ENCODE results near the gene DNASE1L3. TPM values are rescaled to one million over a fixed set of nuclear protein-coding genes. Genes with fewer than 3 reads are reported as not detected.
A peak's percentile ranks its signal among the peaks of the same experiment; 100 is the strongest.

DNASE1L3 gene
- total RNA-seq, 2 experiments from 2014 or later = not detected

- Mint-ChIP-seq H3K4me1 (peaks cover 11% of the 10 kb centered on the region), H3K27ac (no peak overlapping the region), H3K27me3 (peaks cover 17% of the 10 kb centered on the region), H3K9me3 (no peaks in the 10 kb centered on the region), H3K36me3 (no peaks in the 10 kb centered on the region), H3K4me3 (no peak overlapping the region)
- DNase-seq = no peak
Measured at GRCh38 chr3:58180099-58180880, 30.5 kb downstream of the DNASE1L3 start.

DNA sequence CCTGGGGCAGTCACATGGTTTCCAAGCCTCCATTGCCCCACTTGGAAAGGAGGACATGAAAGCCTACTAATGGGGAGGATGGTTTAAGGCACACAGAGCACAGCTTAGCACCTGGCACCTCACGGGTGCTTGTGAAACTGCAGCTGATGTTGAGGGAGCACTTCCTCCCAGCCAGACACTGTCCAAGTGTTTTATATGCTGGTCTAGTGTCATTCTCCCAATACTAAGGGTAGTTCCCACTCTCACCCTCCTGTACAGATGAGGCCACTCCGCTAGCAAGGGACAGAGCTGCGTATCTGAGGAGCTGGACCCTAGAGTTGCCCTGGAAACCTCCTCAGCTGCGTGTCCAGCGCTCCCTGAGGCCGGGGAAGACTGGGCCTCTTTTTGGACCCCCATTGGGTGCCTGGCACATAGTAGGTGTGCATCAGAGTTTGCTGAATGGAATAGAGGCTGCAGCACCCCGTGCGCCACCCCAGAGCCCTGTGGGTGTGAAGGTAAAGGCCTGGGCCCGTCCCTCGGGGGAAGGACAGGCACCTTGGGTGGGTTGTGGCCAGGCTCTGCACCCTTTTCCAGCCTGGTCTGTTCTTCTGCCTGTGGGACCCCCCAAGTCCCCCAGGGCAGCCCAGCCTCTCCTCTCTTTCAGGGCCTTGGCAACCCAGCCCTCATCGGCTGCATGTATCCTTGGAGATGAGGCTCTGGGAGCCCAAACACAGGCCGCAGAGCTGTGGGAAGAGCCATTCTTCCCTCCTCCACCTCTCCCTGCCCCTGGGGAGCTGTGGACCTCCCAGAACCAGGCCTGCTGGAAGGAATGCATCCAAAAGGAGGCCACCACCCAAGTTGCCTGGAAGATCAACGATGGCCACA, 31.3 kb downstream of the DNASE1L3 start:
- H3K4me1 Mint-ChIP-seq = peaks cover 11% of the 10 kb centered on the region
- no peak for DNase-seq
- no peak overlapping the region for H3K4me3 Mint-ChIP-seq
- H3K9me3 Mint-ChIP-seq = no peaks in the 10 kb centered on the region
- H3K27ac Mint-ChIP-seq = no peak overlapping the region
- H3K36me3 Mint-ChIP-seq = no peaks in the 10 kb centered on the region
- H3K27me3 Mint-ChIP-seq = peaks cover 17% of the 10 kb centered on the region

DNA sequence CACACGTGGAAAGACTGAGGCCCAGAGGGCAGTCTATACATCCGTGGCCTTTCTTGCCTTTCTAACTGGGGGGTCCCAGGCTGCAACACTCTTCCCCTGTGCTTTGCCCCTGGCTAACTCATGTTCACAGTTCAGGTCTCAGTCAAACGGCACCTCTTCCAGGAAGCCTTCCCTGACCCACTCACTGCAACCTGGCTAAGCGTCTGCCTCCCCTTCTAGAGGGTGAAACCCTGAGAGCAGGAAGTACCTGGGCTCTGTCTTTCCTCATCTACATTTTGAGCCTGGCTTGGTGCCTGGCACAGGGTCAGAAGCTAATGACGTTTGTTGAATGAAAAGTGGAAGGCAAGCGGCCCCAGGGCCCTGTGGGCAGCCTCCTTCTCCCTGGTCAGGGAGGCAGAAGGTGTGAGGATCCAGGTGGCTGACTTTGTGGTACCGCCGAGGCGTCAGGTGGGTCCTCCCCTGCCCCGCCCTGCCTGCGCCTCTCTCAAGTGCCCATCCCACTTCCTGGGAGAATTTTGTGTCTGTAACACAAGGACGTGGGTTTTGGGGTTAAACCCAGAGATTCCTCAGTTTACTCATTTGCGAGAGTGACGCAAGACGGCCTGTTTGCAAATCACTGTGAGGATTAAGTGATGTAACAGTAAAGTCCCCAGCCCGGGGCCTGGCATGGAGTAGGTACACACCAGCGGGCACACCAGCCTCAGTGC, 32.1 kb downstream of the DNASE1L3 start:
- Mint-ChIP-seq H3K36me3 (no peaks in the 10 kb centered on the region), H3K27me3 (peaks cover 17% of the 10 kb centered on the region), H3K27ac (no peak overlapping the region), H3K9me3 (no peaks in the 10 kb centered on the region), H3K4me1 (peaks cover 11% of the 10 kb centered on the region), H3K4me3 (no peak overlapping the region)
- no peak for DNase-seq

- Mint-ChIP-seq H3K36me3 (no peaks in the 10 kb centered on the region), H3K9me3 (no peaks in the 10 kb centered on the region)
Measured at GRCh38 chr3:58177747-58178527, 32.8 kb downstream of the DNASE1L3 start.

GRCh38 chr3:58176827-58177489, 33.8 kb downstream of the DNASE1L3 start:
- Mint-ChIP-seq H3K9me3 (no peaks in the 10 kb centered on the region), H3K27ac (no peak overlapping the region), H3K36me3 (no peaks in the 10 kb centered on the region), H3K4me3 (peak overlapping the region; percentile 2), H3K27me3 (peaks cover 17% of the 10 kb centered on the region), H3K4me1 (peaks cover 11% of the 10 kb centered on the region)
- DNase-seq = peak; percentile 12

More at GRCh38 chr3:58177747-58178527, 32.8 kb downstream of the DNASE1L3 start:
- peaks cover 17% of the 10 kb centered on the region for H3K27me3 Mint-ChIP-seq
- H3K4me3 Mint-ChIP-seq = peak overlapping the region; percentile 50
- peaks cover 11% of the 10 kb centered on the region for H3K4me1 Mint-ChIP-seq
- H3K27ac Mint-ChIP-seq = no peak overlapping the region
- DNase-seq = peak; percentile 87

- H3K36me3 Mint-ChIP-seq = no peaks in the 10 kb centered on the region
- no peaks in the 10 kb centered on the region for H3K9me3 Mint-ChIP-seq
- H3K4me1 Mint-ChIP-seq = peaks cover 11% of the 10 kb centered on the region
- H3K27me3 Mint-ChIP-seq = peaks cover 17% of the 10 kb centered on the region
- no peak overlapping the region for H3K4me3 Mint-ChIP-seq
- no peak for DNase-seq
- H3K27ac Mint-ChIP-seq = no peak overlapping the region
Measured at GRCh38 chr3:58176185-58176530, 34.6 kb downstream of the DNASE1L3 start.

- peaks cover 17% of the 10 kb centered on the region for H3K27me3 Mint-ChIP-seq
- H3K9me3 Mint-ChIP-seq = no peaks in the 10 kb centered on the region
- peaks cover 11% of the 10 kb centered on the region for H3K4me1 Mint-ChIP-seq
- DNase-seq = no peak
- no peaks in the 10 kb centered on the region for H3K36me3 Mint-ChIP-seq
- H3K27ac Mint-ChIP-seq = no peak overlapping the region
- H3K4me3 Mint-ChIP-seq = no peak overlapping the region
Measured at GRCh38 chr3:58175437-58176184, 35.2 kb downstream of the DNASE1L3 start.

DNA sequence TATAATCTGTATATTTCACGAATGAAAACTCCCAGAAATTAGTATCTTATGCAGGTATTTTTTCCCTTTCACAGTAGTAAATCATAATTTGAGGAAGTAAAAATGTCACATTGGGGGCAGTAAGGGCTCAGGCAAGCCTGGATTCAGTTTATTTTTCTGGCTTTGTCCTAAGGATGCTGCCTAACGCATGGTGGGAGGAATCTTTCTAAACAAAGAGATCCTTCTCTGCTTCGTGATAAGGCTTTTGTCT, 35.7 kb downstream of the DNASE1L3 start:
- Mint-ChIP-seq H3K4me1 (peaks cover 11% of the 10 kb centered on the region), H3K4me3 (no peak overlapping the region), H3K27me3 (peaks cover 17% of the 10 kb centered on the region), H3K36me3 (no peaks in the 10 kb centered on the region), H3K27ac (no peak overlapping the region), H3K9me3 (no peaks in the 10 kb centered on the region)
- DNase-seq = no peak

GRCh38 chr3:58173669-58174398, 36.9 kb downstream of the DNASE1L3 start:
- Mint-ChIP-seq H3K9me3 (no peaks in the 10 kb centered on the region), H3K36me3 (no peaks in the 10 kb centered on the region), H3K27me3 (peaks cover 17% of the 10 kb centered on the region), H3K27ac (no peak overlapping the region), H3K4me1 (peaks cover 8% of the 10 kb centered on the region), H3K4me3 (no peak overlapping the region)
- peak; percentile 36 for DNase-seq

DNA sequence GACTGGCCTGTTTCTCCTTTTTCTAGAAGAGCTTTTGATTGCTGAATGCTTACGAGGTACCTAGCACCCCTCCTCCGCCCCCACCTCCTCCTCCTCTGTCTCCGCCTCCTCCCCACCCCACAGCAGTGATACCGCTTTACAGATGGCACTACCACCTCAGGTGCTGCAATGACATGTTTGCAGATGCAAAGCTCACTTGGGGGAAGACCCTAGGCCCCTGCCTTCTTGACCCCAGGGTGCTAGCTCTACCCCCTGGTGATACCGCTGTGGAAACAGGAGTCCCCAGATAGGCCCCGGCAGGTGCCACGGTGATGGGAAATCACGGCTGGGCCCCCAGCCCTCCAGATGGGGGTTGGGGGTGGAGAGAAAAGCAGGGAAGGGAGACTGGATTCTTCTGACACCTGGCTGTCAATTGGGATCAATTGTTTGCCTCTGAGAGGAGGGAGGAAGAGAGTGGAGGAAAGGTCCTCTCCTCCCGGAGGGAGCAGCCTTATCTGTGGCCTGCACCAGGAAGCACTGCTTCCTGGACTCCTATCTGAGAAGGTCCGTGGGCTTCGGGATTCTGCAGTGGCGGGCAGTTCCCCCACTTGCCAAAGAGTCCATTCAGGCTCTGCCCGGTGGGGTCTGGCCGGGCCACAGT, 37.6 kb downstream of the DNASE1L3 start:
- Mint-ChIP-seq H3K27ac (no peak overlapping the region), H3K4me1 (peaks cover 3% of the 10 kb centered on the region), H3K27me3 (peaks cover 17% of the 10 kb centered on the region), H3K36me3 (no peaks in the 10 kb centered on the region), H3K9me3 (no peaks in the 10 kb centered on the region), H3K4me3 (no peak overlapping the region)
- no peak for DNase-seq

DNA sequence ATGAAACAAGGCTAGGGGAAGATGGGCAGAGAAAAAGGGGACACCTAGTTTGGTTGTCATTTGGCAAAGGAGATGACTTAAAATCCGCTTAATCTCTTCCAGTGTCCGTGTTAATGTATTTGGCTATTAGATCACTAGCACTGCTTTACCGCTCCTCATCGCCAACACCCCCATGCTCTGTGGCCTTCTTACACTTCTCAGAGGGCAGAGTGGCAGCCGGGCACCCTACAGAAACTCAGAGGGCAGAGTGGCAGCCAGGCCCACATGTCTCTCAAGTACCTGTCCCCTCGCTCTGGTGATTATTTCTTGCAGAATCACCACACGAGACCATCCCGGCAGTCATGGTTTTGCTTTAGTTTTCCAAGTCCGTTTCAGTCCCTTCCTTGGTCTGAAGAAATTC, 39.6 kb downstream of the DNASE1L3 start:
- Mint-ChIP-seq H3K4me1 (no peaks in the 10 kb centered on the region), H3K9me3 (no peaks in the 10 kb centered on the region), H3K27me3 (peaks cover 8% of the 10 kb centered on the region), H3K36me3 (no peaks in the 10 kb centered on the region), H3K27ac (no peak overlapping the region), H3K4me3 (no peak overlapping the region)
- DNase-seq = no peak

DNA sequence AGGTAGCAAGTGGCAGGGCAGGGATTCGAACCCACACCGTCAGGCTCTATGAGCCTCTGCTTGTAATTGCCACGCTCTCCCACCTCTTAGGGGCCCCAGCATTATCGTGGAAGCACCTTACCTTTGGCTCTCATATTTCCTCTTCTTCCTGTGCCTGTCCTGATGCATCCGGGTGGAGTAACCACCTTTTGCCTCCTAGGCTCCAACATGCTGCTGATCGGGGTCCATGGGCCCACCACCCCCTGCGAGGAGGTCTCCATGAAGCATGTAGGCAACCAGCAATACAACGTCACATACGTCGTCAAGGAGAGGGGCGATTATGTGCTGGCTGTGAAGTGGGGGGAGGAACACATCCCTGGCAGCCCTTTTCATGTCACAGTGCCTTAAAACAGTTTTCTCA, 40.4 kb downstream of the DNASE1L3 start:
- peaks cover under 1% of the 10 kb centered on the region for H3K27me3 Mint-ChIP-seq
- H3K4me1 Mint-ChIP-seq = peaks cover 6% of the 10 kb centered on the region
- H3K9me3 Mint-ChIP-seq = no peaks in the 10 kb centered on the region
- no peaks in the 10 kb centered on the region for H3K36me3 Mint-ChIP-seq
- no peak for DNase-seq
- no peak overlapping the region for H3K4me3 Mint-ChIP-seq
- H3K27ac Mint-ChIP-seq = no peak overlapping the region

DNA sequence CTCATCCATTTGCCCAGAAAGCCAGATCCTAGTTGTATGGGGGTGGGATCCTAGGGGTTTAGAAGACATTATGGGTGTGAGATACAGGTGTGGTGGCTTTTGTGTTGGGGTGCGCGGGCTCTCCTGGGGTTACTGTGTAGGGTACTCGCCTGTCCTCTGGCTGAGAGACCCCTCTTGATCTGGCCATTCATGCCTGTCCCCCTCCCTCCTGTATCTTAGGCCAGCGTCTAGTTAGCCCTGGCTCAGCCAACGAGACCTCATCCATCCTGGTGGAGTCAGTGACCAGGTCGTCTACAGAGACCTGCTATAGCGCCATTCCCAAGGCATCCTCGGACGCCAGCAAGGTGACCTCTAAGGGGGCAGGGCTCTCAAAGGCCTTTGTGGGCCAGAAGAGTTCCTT, 41.4 kb downstream of the DNASE1L3 start:
- Mint-ChIP-seq H3K36me3 (no peaks in the 10 kb centered on the region), H3K9me3 (no peaks in the 10 kb centered on the region), H3K27me3 (no peaks in the 10 kb centered on the region), H3K4me3 (no peak overlapping the region), H3K27ac (no peak overlapping the region), H3K4me1 (peaks cover 7% of the 10 kb centered on the region)
- DNase-seq = no peak
